ENCODE data around the gene PDGFB.

Gene PDGFB

DNA sequence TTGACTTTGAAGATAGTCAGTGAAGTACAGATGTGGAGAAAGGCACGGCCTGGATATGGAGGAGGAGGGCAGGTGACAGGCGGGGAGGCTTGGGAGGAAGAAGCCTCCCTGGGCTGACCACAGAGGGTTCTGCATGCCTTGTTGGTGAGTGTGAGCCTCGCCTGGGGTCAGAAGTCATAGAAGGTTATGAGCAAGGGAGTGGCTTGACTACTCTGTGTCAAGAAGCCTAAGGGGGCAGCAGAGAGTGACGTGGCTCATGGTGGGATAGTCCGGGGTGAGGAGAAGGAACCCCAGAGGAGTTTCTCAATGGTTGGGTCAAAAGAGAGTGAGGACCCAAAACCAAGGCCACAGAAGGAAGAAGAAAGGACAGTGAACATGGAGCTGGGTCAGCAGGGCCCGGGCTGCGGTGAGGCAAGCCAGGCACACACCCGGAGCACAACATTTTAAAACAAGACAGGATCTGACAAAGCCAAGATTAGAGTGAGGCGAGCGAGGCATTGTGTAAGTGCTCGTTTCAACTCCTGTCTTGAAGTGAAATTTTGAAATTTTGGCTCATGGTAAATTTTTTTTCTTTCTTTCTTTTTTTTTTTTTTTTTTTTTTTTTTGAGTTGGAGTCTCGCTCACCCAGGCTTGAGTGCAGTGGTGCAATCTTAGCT lies 31.9 kb downstream of the PDGFB start:
- no peaks in the 10 kb centered on the region for H3K36me3 ChIP-seq (replicated peaks)
- no peak overlapping the region for H3K27ac ChIP-seq
- DNase-seq = no peak
- in situ Hi-C loops (cut with HindIII; ENCODE audit: low pct_ligation_motif_present, low sequenced_read_pairs) = no loop called here
- no peak overlapping the region for H3K4me3 ChIP-seq (ENCODE audit: low read depth, low read length)
- no peaks in the 10 kb centered on the region for H3K27me3 ChIP-seq (replicated peaks)
- TF ChIP-seq, protein P1, sequence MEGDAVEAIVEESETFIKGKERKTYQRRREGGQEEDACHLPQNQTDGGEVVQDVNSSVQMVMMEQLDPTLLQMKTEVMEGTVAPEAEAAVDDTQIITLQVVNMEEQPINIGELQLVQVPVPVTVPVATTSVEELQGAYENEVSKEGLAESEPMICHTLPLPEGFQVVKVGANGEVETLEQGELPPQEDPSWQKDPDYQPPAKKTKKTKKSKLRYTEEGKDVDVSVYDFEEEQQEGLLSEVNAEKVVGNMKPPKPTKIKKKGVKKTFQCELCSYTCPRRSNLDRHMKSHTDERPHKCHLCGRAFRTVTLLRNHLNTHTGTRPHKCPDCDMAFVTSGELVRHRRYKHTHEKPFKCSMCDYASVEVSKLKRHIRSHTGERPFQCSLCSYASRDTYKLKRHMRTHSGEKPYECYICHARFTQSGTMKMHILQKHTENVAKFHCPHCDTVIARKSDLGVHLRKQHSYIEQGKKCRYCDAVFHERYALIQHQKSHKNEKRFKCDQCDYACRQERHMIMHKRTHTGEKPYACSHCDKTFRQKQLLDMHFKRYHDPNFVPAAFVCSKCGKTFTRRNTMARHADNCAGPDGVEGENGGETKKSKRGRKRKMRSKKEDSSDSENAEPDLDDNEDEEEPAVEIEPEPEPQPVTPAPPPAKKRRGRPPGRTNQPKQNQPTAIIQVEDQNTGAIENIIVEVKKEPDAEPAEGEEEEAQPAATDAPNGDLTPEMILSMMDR (IDR thresholded peaks at IDR 0.05; ENCODE audit: low read depth, low read length, missing control alignments) = peak; percentile 39

DNA sequence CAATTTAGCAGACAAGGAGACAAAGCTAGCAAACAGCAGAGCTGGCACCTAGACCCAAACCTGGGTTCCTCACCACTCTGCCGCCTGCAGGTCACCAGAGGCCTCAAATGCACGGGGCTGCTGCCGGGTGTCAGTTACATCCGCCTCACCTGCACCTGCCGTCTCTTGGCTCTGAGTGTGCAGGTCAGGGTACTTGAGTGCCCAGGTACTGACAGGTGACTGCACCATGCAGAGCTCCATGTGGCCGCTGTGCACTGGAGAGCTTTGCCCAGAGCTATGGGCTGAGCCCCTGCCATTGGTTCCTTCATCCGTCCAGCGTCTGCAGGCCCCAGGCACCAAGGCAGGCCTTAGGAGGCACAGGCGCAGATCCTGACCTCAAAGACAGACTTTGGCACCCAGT lies 35.0 kb downstream of the PDGFB start:
- no peak for DNase-seq
- TF ChIP-seq, protein P1 (IDR thresholded peaks at IDR 0.05; ENCODE audit: low read depth, low read length, missing control alignments) = no peak
- Histone ChIP-seq H3K27me3 (replicated peaks) (no peaks in the 10 kb centered on the region), H3K36me3 (replicated peaks) (no peaks in the 10 kb centered on the region), H3K4me3 (ENCODE audit: low read depth, low read length) (no peak overlapping the region), H3K27ac (no peak overlapping the region)
- in situ Hi-C loops (cut with HindIII; ENCODE audit: low pct_ligation_motif_present, low sequenced_read_pairs) = no loop called here

DNA sequence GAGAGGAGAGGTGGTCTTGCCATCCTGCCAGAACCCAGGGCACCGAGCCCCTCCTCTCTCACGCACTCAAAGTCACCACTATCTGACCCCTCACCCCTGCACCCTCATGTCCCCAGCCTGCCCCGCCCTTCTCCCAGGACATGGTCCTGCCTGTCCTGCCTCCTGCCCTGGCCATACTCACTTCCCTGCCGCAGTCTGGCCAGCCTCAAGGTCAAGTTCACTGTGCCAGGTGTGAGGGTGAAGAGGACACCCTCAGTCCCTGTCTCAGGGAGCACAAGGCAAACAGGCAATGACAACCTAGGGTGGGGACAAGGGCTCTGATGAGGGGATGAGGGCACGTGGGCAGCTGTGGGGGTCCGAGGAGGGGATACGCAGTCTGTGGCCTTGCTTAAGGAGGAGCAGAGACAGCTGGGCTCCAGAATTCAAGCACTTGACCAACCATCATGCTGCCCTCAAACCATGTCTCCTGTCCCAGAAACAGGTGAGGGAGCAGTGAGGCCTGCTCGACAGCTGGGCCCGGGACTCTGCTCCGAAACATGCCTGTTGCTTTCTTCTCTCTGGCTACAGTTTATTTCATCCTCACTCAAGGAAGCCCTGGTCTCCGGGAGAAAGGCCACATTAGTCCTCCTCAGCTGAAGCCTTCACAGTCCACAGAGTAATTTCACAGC lies 36.6 kb downstream of the PDGFB start:
- TF ChIP-seq, protein P1 (IDR thresholded peaks at IDR 0.05; ENCODE audit: low read depth, low read length, missing control alignments) = no peak
- H3K36me3 ChIP-seq (replicated peaks) = no peaks in the 10 kb centered on the region
- H3K27ac ChIP-seq = no peak overlapping the region
- in situ Hi-C loops (cut with HindIII; ENCODE audit: low pct_ligation_motif_present, low sequenced_read_pairs) = no loop called here
- DNase-seq = no peak
- H3K27me3 ChIP-seq (replicated peaks) = no peaks in the 10 kb centered on the region
- no peak overlapping the region for H3K4me3 ChIP-seq (ENCODE audit: low read depth, low read length)

DNA sequence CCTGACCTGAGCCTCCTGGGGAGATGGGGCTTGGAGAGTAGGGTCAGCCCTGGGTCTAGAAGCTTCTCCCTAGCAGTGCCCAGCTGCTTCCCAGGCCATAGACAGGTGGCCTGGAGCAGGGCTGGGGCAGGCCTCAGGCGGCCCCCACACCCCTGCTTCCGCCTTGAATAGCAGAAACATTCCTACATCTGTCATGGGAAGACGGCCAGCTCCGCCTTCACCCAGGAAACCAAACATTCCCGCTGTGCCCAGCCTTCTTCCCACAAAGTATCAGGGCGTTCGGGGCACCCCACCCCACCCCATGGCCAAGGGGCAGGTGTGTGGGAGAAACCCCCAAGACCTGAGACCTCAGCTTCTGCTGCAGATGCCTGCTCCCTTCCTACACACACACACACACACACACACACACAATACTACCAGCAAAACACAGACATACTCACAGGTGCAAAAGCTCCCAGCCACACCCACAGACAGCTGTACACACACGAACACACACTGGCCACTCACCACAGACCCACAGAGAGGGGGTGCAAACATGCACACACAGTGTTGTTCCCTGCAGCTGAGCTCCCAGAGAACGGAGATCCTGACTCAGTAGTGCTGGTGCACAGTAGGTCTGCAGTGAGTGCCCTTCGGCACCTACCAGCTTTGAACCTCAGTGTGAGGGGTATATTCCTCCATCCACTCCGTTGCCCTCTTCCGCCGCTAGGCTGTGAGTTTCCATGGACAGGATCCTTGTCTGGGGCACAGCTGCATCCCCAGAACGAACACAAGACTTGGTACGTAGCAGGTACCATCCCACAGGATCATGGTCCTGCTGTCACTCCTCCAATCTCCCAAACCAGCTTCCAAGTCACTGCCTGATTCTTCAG lies 37.4 kb downstream of the PDGFB start:
- in situ Hi-C loops (cut with HindIII; ENCODE audit: low pct_ligation_motif_present, low sequenced_read_pairs) = no loop called here
- DNase-seq = no peak
- Histone ChIP-seq H3K4me3 (ENCODE audit: low read depth, low read length) (no peak overlapping the region), H3K27me3 (replicated peaks) (no peaks in the 10 kb centered on the region), H3K36me3 (replicated peaks) (no peaks in the 10 kb centered on the region), H3K27ac (no peak overlapping the region)
- TF ChIP-seq, protein P1 (IDR thresholded peaks at IDR 0.05; ENCODE audit: low read depth, low read length, missing control alignments) = no peak

DNA sequence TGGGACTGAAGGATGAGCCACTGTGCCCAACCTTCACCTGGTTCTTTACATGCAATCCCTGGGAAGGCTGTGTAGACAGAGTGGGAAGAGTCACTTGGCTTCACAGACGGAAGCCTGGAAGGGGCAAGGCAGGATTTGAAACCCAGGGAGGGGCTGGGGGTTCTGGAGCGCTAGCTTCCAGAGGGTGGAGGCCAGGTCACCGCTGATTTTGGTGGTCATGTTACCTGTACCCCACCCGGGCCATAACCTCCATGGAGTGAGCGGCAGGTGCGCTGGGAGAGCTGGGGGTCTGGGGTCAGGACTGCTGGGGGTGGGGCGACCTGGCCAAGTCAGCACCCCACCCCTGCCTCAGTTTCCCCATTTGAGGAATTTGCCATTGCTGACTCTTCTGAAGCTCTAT lies 38.3 kb downstream of the PDGFB start:
- in situ Hi-C loops (cut with HindIII; ENCODE audit: low pct_ligation_motif_present, low sequenced_read_pairs) = no loop called here
- TF ChIP-seq, protein P1 (IDR thresholded peaks at IDR 0.05; ENCODE audit: low read depth, low read length, missing control alignments) = no peak
- H3K4me3 ChIP-seq (ENCODE audit: low read depth, low read length) = no peak overlapping the region
- no peak overlapping the region for H3K27ac ChIP-seq
- H3K36me3 ChIP-seq (replicated peaks) = no peaks in the 10 kb centered on the region
- DNase-seq = no peak
- no peaks in the 10 kb centered on the region for H3K27me3 ChIP-seq (replicated peaks)

Data from brain microvascular endothelial cell (primary cell).